HG03097 (cell line): ENCODE measurements around the gene EBNA1BP2.
"Not testable (repeated sequence)": the region's sequence is repeated elsewhere in the genome, so short reads cannot be mapped to it uniquely, and the experiment has no call there.

Source experiments
- ATAC-seq: cut with Tn5 transposase; IDR thresholded peaks from one replicate; pipeline ENCODE4 v1.9.1; 2021; ENCODE audit not compliant: unreplicated experiment, low FRiP score

The EBNA1BP2 gene

GRCh38 chr1:43123031-43123430 is 49.1 kb downstream of the EBNA1BP2 start:
- ATAC-seq, result no peak

GRCh38 chr1:43121256-43121900 is 50.7 kb downstream of the EBNA1BP2 start:
- ATAC-seq, result no peak

- not testable (repeated sequence) for ATAC-seq
Observed at GRCh38 chr1:43119928-43120586, 52.0 kb downstream of the EBNA1BP2 start.
